Stimulated activated CD4-positive, alpha-beta T cell treated with anti-CD3 and anti-CD28 coated beads, Interleukin-4, amount 100 ng/mL, for 4 hours (primary cell): ENCODE data around the gene FAM168A.

Experiments used
- DNase-seq, 2 experiments: peaks; one replicate each; pipeline ENCODE4 v3.0.0-alpha.2; 2020

The FAM168A gene, protein sequence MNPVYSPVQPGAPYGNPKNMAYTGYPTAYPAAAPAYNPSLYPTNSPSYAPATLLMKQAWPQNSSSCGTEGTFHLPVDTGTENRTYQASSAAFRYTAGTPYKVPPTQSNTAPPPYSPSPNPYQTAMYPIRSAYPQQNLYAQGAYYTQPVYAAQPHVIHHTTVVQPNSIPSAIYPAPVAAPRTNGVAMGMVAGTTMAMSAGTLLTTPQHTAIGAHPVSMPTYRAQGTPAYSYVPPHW

DNA sequence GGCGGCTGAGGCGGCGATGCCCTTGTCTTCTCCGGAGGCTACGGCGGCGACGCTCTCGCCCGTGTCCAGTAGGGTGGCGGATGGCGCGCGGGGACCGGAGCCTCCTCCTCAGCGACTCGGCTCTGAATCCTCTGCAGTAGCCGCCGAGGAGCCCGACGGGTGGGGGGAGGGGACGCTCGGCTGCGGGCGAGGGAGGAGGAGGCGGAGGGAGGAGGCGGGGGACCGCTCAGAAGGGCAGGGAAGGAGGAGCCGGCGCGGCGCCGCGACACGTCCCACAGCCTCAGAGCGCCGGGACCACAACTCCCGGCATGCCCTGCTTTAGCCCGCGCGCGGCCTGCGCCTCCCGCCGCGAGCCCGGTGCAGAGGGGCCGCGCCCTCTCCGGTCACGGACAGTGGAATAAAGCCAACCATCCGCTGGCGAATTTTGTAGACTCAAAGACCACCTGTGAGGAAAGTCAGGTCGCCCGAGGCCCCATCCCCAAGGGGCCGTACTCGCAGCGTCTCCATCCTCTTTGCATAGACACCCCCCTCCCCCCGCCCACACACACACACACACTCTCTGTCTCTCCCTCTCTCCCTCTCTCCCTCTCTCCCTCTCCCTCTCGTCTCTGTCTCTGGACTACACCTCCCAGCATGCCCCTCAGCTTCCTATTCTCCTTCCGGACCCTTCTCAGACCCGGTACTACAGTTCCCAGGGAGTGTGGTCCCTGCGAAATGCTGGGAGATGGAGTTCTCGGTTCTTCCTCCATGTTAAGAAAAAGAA is at the start of gene FAM168A:
FAM168A (minus strand) TSS at position 157 of the 763 bp plus-strand sequence. CDS start 129,638 bp downstream, outside the sequence.
- DNase-seq = peak; percentile 92 to 93

DNA sequence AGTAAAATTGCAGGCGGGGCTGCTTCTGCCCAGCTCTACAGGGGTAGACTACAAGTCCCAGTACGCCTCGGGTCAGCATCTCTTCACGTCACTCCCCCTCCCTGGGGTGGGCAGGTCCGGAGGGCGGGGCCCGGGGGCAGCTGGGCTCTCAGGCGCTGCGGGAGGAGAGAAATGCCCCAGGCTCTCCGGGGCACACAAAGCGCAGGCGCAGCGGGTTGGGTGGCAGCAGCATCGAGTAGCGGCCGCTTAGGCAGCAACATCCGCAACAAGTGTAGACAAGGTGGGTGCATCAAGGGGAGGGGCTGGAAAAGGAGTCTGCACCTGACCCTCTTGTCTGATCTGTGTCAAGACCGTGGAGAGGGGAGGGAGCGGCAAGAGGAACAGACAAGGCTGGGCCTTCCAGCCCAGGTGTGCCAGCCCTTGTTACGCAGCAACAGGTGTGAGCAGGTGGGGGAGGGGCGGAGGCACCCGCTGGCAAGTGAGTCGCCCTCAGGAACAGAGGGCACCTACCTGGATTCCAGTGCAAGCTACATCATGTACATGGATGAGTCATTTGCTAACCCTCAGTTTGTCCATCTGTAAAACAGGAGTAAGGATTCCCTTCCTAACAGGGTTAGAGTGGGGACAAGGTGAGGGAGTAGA is 49.7 kb upstream of the FAM168A start:
- peak; percentile 88 to 92 for DNase-seq

DNA sequence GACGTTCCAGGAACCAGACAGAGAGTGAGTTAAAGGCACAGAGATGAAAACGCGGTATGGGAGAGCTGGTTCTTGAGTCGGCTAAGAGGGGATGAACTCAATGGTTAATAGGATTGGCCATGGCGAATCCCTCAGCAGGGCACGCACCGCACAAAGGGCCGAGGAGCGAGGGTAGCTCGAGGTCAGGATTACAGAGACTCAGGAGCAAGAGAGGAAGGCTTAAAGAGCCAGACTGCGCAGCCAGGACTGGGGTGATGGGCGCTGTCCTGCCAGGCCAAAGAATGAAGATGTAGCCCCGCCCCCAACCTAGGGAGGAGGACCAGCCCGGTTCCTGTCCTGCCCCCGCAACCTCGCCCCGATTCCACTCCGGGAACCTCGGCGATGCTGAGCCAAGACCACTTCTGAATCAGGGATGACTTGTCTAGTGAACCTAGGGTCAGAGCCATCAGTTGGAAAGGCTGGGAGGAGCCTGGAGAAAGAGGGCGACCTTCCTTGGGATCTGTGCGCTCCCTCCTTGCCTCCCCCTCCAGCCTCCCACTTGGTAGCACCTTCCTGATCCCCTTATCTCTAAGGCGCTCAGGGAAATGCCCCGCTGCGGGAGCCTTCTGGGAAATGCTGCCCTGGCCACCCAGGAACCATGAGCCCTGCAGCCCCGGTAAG is 48.2 kb upstream of the FAM168A start, which contains the start of gene PLEKHB1:
PLEKHB1 (plus strand) TSS at position 610 of the 660 bp plus-strand sequence; CDS start at position 638, 28 bp downstream.
- no peak for DNase-seq

DNA sequence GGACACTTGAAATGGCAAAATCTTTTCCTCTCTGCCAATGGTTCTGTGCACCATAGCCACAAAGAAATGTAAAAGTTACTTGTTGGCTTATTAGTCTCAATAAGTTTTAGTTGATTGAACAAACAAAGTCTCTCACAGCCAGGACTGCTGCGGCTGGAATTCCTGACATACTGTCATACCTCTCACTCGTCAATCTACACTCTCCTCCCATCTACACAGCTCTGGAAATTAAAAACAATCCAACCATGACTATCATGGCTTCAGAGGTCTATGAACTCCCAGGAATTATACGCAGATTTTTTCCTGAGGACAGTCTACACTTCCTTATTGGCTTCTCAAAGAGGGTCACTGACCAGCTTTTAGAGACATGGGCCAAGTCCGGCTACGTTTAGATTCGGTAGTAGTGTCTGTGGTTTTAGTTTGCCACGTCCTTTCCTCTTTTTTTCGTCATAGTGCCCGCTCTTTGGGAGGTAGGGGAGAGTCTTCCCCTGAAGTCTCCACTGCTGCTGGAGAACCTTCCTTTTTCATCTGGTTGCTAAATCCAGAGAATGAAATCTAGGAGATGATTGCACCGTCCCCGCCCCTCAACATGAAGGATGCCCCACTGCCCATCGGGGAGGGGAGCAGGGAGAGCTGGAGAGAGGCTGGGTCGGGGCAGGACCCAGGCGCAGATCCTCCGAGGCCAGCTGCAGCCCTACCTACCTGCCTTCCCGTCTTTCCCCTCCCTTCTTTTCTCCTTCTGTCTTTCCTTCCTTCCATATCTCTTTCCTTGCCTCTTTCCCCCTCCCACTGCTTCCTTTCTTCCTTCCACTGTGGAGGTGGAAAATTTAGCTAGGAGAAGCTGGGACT is 47.4 kb upstream of the FAM168A start:
- no peak for DNase-seq

DNA sequence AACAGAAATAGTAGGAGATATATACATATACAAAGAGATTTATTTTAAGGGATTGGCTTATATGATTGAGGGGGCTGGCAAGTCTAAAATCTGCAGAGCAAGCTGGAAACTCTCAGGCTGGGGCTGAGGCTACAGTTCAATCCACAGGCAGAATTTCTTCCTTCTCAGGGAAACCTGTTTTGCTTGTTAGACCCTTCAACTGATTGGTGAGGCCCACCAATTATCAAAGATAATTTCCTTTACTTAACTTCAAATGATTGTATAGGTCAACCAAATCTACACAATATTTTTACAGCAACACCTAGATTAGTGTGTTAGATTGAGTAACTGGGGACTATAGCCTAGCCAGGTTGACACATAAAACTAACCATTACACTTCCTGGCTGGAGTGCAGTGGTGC is 43.8 kb upstream of the FAM168A start:
- no peak for DNase-seq

DNA sequence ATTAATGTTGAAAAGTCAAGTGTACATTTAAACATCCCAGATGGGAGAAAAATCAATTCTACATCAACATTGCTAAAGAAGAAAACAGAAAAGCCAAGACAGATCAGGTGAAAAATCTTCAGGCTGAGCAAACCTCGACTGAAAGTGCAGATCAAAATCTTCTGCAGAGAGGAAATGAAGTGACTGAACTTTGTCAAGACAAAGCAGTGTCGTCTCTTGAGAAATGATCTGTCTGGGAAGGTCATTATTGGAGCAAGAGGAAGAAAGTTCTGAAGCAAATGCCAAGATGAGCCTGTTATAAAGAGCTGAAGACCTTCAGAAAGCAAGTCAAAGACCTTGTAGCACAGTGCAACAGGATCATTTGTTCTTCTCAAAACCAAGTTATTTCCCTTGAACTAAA is 42.7 kb upstream of the FAM168A start:
- DNase-seq = no peak

DNA sequence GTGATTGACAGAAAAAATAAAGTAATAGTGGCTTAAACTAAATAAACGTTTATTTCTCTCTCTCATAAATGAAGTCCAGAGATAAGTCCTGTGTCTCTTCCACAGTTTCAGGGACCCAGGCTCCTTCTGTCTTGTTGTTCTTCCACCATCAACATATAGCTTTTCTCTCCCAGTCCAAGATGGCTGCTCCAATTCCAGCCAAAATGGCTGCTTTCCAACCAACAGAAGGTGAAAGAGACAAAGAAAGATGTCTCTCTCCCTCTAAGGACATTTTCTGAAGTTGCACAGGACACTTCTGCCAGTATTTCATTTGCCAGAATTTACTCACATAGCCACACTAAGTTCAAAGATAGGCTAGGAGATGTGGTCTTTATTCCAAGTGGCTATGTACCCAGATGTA is 39.1 kb upstream of the FAM168A start:
- DNase-seq = no peak

DNA sequence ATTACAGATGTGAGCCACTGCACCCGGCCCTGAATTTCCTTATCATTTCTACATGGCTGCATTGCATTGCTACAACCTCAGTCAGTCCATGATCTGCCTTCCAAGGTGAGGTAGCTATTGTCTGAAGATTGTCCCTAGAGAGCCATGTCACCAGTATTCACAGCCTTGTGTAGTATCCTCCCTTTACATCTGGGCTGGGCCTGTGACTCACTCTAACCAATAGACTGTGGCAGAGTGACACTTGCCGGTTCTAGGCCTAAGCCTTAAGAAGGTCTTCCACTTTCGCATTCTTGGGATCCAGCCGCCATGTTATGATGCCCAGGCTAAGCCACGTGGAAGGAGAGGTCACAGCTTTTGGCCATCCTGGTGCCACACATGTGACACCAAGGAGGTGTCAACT is 38.3 kb upstream of the FAM168A start:
- DNase-seq = no peak

DNA sequence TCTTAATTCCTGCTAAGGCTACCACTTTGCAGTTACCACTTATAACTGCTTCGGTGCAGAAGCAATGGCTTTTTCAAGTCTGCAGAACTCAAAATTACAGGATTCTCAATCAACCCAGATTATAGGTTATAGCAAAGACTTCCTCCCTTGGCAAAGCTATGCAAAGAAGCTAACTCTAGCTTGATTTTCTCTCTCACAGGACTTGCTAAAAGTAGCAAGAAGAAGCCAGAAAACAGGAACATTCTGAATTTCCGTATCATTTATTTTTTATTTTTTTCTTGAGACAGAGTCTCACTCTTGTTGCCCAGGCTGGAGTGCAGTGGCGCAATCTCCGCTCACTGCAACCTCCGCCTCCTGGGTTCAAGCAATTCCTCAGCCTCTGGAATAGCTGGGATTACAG is 37.8 kb upstream of the FAM168A start:
- no peak for DNase-seq

DNA sequence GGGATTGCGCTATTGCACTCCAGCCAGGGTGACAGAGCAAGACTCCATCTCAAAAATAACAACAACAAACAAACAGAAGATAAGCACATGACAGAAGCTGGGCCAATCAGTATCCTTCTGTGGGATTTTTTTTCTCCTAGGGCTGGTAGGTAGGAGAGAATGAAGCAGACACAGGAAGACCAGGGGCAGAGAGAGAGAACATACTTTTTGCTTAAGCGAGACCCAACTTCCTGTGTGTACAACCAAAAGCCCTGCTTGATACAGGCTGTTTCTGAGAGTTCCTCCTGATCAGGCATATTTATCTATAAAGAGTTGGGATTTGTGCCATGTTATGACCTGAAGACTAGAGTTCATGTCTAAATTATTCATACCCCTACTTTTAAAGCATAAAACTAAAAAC is 36.1 kb upstream of the FAM168A start:
- no peak for DNase-seq

DNA sequence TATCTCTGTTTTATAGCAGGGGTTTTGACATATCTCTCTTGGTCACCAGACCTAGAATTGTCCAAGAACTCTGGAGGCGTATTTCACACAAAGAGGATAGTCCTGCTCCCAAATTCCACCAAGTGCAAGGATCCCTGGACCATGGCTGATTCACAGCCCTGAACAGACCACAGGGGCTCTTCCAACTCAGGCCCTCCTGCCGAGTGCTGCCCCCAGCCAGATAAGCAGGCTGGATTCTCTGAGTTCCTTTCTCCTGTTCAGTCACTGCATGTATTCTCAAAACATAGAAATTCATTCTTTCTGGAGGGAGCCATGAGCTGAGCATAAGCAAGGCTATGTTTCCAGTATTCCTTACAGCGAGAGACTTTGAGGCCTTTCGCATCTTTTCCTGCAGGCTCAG is 35.1 kb upstream of the FAM168A start:
- no peak for DNase-seq

DNA sequence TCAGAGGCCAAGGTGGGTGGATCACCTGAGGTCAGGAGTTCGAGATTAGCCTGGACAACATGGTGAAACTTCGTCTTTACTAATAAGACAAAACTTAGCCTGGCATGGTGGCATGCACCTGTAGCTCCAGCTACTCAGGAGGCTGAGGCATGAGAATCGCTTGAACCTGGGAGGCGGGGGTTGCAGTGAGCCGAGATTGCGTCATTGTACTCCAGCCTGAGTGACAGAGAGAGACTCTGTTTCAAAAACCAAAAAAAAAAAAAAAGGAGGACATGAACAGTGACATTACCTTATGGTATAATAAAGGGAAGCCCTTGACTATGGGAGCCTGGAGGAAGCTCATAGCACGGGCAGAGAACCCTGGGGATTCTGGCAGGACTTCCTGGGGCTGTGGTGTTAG is 32.0 kb upstream of the FAM168A start:
- DNase-seq = no peak

DNA sequence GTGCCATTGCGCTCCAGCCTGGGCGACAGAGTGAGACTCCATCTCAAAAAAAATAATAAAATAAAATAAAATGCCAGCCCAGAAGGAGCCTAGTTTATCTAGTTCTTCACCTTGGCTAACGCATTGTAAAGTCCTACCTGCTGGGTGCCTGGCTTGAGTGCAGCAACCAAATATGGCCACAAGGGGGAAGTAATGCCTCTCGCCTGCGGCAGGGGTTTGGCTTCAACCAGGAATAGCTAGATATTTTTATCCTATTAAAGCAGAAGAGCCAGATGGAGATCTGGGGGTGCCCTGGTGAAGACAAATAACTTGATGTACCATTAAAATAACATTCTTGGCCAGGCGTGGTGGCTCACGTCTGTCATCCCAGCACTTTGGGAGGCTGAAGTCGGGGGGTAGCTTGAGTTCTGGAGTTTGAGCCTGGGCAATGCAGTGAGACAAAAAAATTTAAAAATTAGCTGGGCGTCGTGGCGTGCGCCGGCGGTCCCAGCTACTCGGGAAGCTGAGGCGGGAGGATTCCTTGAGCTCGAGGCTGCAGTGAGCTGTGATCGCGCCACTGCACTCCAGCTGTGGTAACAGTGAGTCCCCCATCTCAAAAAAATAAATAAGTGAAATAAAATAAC is 27.9 kb upstream of the FAM168A start:
- DNase-seq = peak; percentile 59 to 64

DNA sequence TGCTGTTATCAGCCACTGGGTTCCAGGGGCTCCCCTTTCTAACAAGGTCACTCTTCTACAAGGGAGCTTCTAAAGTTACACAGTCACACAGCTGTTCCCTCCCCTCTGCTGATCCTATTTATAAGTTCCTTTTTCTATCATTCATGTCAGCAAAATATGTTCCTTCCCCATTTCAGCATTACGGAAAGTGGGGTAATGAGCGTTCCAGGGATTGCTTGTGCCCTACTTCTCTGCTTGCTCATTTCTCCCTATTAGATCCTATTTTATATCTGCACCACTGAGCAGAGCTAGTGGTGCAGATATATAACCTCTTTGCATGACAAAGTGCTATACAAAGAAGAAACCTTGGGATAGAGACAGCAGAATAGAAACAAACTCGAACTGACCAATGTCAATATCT is 25.8 kb upstream of the FAM168A start:
- no peak for DNase-seq

DNA sequence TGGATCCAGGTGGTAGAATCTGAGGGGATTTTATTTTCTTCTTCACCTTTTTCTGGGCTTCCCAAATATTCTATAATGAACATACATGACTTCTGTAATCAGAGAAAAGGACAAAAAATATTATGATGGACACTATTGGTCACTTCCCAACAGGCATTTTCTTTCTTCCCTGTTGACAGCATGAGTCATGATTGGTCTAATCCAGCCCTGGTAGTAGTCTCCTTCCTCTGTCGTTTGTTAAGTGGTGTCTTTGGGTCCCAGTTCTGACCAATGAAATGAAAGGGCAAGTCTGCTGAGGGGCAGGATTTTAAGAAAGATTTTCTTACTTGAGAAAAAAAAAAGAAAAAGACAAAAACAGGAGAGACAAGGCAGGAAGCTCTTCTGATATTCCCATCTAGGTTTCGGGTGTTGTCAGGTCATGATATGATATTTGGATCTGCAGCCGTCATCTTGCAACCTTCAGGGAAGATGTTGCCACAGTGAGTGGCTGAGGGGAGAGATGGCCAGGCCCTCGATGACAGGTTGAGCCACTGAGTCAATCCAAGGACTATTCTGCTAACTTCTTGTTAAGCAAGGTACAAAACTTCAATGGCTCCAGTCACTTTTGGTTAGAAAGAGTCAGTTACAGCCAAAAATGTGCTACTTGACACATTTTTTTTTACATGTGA is 25.1 kb upstream of the FAM168A start:
- no peak for DNase-seq

DNA sequence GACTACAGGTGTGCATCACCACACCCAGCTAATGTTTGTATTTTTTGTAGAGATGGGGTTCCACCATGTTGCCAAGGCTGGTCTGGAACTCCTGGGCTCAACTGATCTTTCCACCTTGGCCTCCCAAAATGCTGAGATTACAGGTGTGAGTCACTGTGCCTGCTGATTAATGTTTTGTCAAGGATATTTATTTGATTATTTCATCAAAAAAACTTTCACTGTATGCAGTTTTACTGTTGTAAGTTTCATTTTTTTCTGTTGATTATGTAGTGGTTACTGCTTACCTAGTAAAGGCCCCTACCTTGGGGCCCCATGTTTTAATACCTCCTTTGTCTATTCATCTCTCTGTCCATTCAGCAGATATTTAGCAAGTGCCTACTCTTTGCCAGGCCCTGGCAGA is 16.7 kb upstream of the FAM168A start:
- no peak for DNase-seq

DNA sequence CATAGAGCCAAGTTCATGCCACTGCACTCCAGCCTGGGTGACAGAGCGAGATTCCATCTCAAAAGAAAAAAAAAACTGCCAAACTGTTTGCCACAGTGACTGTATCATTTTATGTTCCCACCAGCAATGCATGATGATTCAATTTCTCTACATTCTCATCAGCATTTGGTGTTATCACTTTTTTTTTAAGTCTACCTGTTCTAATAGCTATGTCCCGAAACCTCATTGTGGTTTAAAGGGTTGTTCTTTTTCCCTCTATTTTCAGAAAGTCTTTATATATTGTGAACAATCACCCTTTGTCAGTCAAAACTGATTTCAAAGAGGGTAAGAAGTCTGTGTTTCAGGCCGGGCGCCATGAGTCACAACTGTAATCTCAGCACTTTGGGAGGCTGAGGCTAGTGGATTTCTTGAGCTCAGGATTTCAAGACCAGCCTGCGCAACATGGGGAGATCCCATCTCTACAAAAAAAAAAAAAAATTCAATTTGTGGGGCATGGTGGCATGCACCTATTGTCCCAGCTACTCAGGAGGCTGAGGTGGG is 14.8 kb upstream of the FAM168A start:
- no peak for DNase-seq

DNA sequence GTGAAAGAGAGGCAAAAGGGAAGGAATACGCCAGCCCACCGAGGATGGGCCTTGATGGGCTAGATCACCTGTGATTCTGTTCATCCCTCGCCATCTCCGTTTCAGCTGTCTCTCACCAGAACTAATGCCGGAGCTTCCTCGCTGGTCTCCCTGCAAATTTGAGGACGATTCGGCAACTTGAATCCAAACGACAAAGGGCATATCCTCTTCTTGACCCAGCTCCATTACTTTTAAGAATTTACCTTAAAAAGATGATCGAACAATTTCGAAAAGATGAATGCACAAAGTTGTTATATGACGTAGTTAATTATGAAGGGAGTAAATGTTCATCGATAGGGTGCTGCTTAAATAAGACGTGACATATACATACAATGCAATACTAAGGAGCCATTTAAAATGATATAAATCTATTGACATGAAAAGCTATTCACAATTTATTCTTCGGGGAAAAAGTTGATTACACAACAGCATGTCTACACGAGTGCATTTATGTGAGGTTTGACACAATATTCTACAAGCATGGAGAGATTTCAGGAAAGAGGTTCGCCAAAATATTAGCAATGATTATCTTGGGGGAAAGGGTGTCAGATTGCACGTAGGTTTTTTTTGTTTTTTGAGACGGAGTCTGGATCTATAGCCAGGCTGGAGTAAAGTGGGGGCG is 937 bp upstream of the FAM168A start:
- DNase-seq = no peak

DNA sequence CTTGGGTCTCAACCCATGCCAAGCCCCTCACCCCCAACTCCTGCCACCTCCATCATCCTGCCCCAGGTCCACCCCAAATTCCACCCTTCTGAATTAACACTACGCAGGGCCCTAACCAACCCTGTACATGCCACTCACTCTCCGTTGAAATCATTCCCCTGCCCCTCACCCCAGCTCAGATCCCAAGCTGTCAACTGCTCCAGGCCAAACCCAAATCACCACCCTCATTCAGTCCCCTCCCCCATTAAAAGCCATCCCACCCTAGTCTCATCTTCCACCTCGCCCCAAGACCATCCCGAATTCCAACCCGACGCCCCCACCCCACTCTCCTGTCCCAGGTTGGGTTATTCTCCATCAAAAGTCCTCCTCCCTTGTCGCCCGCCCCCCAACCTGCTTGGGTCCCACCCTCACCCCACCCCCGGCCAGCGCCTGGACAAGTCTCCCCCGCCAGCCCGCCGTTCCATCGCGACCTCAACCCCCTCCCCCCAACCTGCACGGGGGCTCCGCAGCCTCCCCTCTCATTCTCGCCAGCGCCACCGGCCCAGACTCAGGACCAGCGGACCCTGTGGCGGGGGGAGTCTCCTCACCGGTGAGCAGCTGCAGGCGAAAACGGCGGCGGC is 466 bp downstream of the FAM168A start:
- DNase-seq = no peak

DNA sequence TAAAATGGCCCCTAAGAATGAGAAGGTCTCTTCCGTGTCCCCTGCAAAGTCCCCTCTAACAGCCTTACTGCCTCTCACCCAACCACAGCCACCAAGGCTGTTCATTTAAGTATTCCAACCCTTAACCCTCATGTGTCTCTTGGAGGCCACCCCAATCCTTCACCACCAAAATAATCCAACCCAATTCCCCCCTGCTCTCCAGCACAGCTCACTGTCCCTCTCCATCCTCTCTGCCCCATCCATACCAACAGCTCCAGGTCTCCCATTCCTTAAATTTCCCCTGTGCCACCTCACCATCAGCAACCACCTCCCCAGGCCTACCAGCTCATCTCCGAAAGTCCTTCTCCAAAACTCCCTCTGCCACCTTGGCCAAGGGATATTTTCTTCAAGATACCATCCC is 1.4 kb downstream of the FAM168A start:
- DNase-seq = no peak
